Right lobe of liver (tissue), 4 donors: ENCODE data around the gene BRICD5.

Source experiments
- CTCF ChIP-seq, 4 donors: fragments of 200-600 bp in 3 of 4; fragments of 450-650 bp in 1 of 4; IDR thresholded peaks; one replicate each; pipeline versions ENCODE4 v1.5.1 to v1.8.0; 2016 to 2022; ENCODE audit warnings: antibody characterized with exemption in 4 of 4, mild to moderate bottlenecking in 2 of 4
- POLR2A ChIP-seq: fragments of 450-650 bp; IDR thresholded peaks from one replicate; pipeline ENCODE4 v1.6.1; 2017; ENCODE audit warnings: antibody characterized with exemption, mild to moderate bottlenecking
- donor health status: DM: no; HTN: no; CAD: no.
- donor health status: DM: no; HTN: no; CAD: no.
- donor health status: DM: no; HTN: yes; CAD: no.

GRCh38 chr16:2260250-2260649 is 49.6 kb upstream of the BRICD5 start:
- TF ChIP-seq POLR2A (no peak), CTCF (IDR thresholded peaks at IDR 0.05) (no peak)
